ENCODE data around the gene FOSL2. TPM values are rescaled to one million over a fixed set of nuclear protein-coding genes. Genes with fewer than 3 reads are reported as not detected.

Gene FOSL2
- total RNA-seq, 1 experiment from 2014 or later: 12.2 TPM

DNA sequence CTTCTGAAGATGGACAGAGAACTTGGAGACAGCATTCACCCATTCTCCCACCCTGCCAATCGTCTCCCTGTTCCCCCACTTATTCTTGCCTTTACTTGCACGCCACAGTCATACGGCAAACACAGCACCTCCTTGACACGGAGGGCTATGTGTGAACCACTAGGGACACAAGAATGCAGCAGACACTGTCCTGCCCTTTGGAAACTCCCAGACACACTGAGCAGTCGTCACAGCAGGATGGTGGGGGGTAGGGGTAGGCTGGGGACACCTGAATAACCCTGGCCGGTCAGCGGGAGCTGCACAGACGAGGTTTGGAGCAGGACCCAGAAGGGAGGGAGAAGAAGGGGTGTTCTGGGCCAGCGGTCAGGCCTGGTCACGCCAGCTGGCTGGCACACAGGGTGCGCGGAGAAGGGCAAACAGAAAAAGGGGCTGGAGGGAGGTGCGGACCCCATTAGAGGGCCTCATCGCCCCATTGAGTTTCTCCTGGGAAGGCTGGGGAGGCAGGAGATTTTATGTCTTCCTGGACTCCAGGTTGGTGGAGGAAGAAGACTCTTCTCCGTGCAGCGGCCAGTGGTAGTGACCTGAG lies 40.0 kb upstream of the FOSL2 start:
- ChIA-PET POLR2A (ENCODE audit: low non-redundant PET) (no interaction called here), CTCF (no interaction called here)
- Histone ChIP-seq H3K4me1 (ENCODE audit: insufficient read depth, low read length, poor library complexity, severe bottlenecking) (no peaks in the 10 kb centered on the region), H3K9me3 (ENCODE audit: low read depth, low read length, poor library complexity, severe bottlenecking) (no peaks in the 10 kb centered on the region), H3K27me3 (replicated peaks; ENCODE audit: insufficient read depth, low read depth, low read length, poor library complexity) (no peaks in the 10 kb centered on the region), H3K4me3 (ENCODE audit: low read depth, low read length, poor library complexity, severe bottlenecking) (no peak overlapping the region), H3K27ac (ENCODE audit: low read depth, low read length, poor library complexity, severe bottlenecking) (no peak overlapping the region), H3K36me3 (ENCODE audit: insufficient read depth, low read length, poor library complexity, severe bottlenecking) (no peaks in the 10 kb centered on the region)
- no TSS peak for BruUV-seq (replicated peaks)
- intact Hi-C loops (cut with micrococcal nuclease; ENCODE audit: unreplicated experiment): no loop called here
- TF ChIP-seq EZH2 (IDR thresholded peaks at IDR 0.05; ENCODE audit: borderline replicate concordance, low read depth, low read length, poor library complexity, severe bottlenecking): no peak
- TF ChIP-seq, protein P1, sequence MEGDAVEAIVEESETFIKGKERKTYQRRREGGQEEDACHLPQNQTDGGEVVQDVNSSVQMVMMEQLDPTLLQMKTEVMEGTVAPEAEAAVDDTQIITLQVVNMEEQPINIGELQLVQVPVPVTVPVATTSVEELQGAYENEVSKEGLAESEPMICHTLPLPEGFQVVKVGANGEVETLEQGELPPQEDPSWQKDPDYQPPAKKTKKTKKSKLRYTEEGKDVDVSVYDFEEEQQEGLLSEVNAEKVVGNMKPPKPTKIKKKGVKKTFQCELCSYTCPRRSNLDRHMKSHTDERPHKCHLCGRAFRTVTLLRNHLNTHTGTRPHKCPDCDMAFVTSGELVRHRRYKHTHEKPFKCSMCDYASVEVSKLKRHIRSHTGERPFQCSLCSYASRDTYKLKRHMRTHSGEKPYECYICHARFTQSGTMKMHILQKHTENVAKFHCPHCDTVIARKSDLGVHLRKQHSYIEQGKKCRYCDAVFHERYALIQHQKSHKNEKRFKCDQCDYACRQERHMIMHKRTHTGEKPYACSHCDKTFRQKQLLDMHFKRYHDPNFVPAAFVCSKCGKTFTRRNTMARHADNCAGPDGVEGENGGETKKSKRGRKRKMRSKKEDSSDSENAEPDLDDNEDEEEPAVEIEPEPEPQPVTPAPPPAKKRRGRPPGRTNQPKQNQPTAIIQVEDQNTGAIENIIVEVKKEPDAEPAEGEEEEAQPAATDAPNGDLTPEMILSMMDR (conservative IDR thresholded peaks at IDR 0.05; ENCODE audit: low read depth, low read length): no peak
- no peak for DNase-seq (ENCODE audit: low spot score)

DNA sequence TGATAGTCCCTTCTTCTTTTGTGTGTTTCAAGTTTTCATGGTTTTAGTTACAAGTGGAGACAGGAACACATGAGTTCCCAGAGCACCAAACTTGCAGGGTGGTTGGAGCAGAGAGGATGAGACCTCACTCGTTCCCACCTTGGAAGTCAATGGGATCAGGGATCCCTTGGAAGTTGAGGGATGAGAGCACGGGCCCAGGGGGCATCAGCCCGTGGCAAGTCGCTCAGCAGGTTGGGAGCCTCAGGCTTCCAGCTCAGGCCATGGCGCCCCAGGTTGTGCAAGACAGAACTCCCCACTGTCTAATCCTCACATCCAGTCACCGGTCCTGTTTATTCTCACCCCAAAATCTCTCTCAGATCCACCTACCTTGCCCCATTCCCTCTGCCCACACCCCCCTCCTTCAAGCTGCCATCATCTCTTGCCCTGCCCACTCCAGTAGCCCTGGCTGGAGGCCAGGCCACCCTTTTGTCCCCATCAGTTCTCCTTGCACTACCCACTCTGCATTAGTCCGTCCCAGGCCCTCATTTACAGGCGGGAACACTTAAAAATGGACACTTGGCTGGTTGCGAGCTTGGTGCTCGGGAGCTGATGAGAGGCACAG lies 37.6 kb upstream of the FOSL2 start:
- H3K36me3 ChIP-seq (ENCODE audit: insufficient read depth, low read length, poor library complexity, severe bottlenecking): no peaks in the 10 kb centered on the region
- ChIA-PET CTCF (no interaction called here), POLR2A (ENCODE audit: low non-redundant PET) (no interaction called here)
- no peaks in the 10 kb centered on the region for H3K4me1 ChIP-seq (ENCODE audit: insufficient read depth, low read length, poor library complexity, severe bottlenecking)
- no peaks in the 10 kb centered on the region for H3K9me3 ChIP-seq (ENCODE audit: low read depth, low read length, poor library complexity, severe bottlenecking)
- no peak overlapping the region for H3K4me3 ChIP-seq (ENCODE audit: low read depth, low read length, poor library complexity, severe bottlenecking)
- DNase-seq (ENCODE audit: low spot score): no peak
- no peak overlapping the region for H3K27ac ChIP-seq (ENCODE audit: low read depth, low read length, poor library complexity, severe bottlenecking)
- no peak for TF ChIP-seq EZH2 (IDR thresholded peaks at IDR 0.05; ENCODE audit: borderline replicate concordance, low read depth, low read length, poor library complexity, severe bottlenecking)
- TF ChIP-seq, protein P1 (conservative IDR thresholded peaks at IDR 0.05; ENCODE audit: low read depth, low read length): no peak
- intact Hi-C loops (cut with micrococcal nuclease; ENCODE audit: unreplicated experiment): no loop called here
- no TSS peak for BruUV-seq (replicated peaks)
- H3K27me3 ChIP-seq (replicated peaks; ENCODE audit: insufficient read depth, low read depth, low read length, poor library complexity): no peaks in the 10 kb centered on the region

DNA sequence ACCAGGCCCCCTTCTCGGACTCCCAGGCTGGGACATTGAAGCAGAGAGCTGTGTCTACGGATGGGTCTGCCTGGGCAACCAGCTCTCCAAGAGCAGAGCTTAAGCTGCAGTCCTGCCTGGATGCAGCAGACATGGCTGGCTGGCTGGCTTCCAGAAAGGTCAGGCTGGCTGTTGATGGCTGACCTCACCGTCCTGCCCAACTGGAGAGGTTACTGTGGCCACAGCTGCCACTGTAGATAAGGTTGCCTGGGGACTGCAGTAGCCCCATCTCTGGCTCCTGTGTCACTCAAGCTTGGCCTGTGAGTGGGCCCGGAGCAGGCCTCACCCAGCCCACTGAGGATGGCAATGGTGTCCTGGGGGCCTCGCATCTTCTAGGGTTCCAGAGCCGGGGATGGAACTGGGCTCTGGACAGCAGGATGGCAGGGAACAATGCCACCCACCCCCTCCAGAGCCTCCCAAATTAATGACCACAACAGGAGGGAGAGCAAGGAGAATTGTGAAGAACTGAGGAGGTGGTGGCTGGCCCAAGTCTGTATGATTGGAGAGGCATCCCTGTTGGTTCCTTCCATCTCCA lies 37.0 kb upstream of the FOSL2 start:
- H3K9me3 ChIP-seq (ENCODE audit: low read depth, low read length, poor library complexity, severe bottlenecking): no peaks in the 10 kb centered on the region
- ChIA-PET CTCF (no interaction called here), POLR2A (ENCODE audit: low non-redundant PET) (no interaction called here)
- H3K4me1 ChIP-seq (ENCODE audit: insufficient read depth, low read length, poor library complexity, severe bottlenecking): no peaks in the 10 kb centered on the region
- no peak overlapping the region for H3K27ac ChIP-seq (ENCODE audit: low read depth, low read length, poor library complexity, severe bottlenecking)
- H3K36me3 ChIP-seq (ENCODE audit: insufficient read depth, low read length, poor library complexity, severe bottlenecking): no peaks in the 10 kb centered on the region
- intact Hi-C loops (cut with micrococcal nuclease; ENCODE audit: unreplicated experiment): no loop called here
- no peak for DNase-seq (ENCODE audit: low spot score)
- no peaks in the 10 kb centered on the region for H3K27me3 ChIP-seq (replicated peaks; ENCODE audit: insufficient read depth, low read depth, low read length, poor library complexity)
- H3K4me3 ChIP-seq (ENCODE audit: low read depth, low read length, poor library complexity, severe bottlenecking): no peak overlapping the region
- BruUV-seq (replicated peaks): no TSS peak
- TF ChIP-seq, protein P1 (conservative IDR thresholded peaks at IDR 0.05; ENCODE audit: low read depth, low read length): no peak

All from A673 (cell line).